SU-DHL-6 (cell line): ENCODE measurements around the gene OR51M1.

Experiments used
- H2AFZ ChIP-seq: fragments of 200-600 bp; sonication (generic); 2 replicates; pipeline ENCODE4 v1.6.1; 2014; ENCODE audit warnings: low read depth, mild to moderate bottlenecking, moderate library complexity, mixed read lengths, antibody characterized with exemption, low read length; ENCODE audit not compliant: severe bottlenecking
- H3F3A ChIP-seq: fragments of 200-600 bp; shearing (Covaris generic); 2 replicates; pipeline ENCODE4 v1.6.0; 2016; ENCODE audit warnings: antibody characterized with exemption, mild to moderate bottlenecking; ENCODE audit not compliant: insufficient read depth
- H3K27ac ChIP-seq: fragments of 200-600 bp; sonication (generic); 2 replicates; pipeline ENCODE4 v1.5.1; 2016; ENCODE audit warnings: low read depth, mild to moderate bottlenecking, low read length, moderate library complexity, mixed read lengths
- H3K27me3 ChIP-seq: fragments of 200-600 bp; sonication (generic), shearing (Covaris generic); 2 replicates; pipeline ENCODE4 v1.6.0; 2014; ENCODE audit warnings: mild to moderate bottlenecking, low read length
- H3K36me3 ChIP-seq: fragments of 200-600 bp; sonication (generic); 2 replicates; pipeline ENCODE4 v1.6.1; 2014; ENCODE audit warnings: mild to moderate bottlenecking, low read length, mixed read lengths
- H3K4me2 ChIP-seq: fragments of 300-600, 200-600 bp; shearing (Covaris generic), sonication (generic); 2 replicates; pipeline ENCODE4 v1.6.0; 2014; ENCODE audit warnings: low read length, low read depth, mild to moderate bottlenecking; ENCODE audit not compliant: poor library complexity, severe bottlenecking
- H3K4me3 ChIP-seq: fragments of 200-600 bp; sonication (generic); 2 replicates; pipeline ENCODE4 v1.5.1; 2014; ENCODE audit warnings: antibody characterized with exemption, low read length, mild to moderate bottlenecking, mixed read lengths; ENCODE audit not compliant: insufficient read depth, poor library complexity, severe bottlenecking
- H3K79me2 ChIP-seq: fragments of 200-600 bp; sonication (generic); 2 replicates; pipeline ENCODE4 v1.6.1; 2014; ENCODE audit warnings: mild to moderate bottlenecking, low read length, moderate library complexity; ENCODE audit not compliant: insufficient read depth
- H3K9ac ChIP-seq: fragments of 200-600 bp; sonication (generic); 2 replicates; pipeline ENCODE4 v1.7.0; 2014; ENCODE audit warnings: mild to moderate bottlenecking, low read length
- H3K9me2 ChIP-seq: fragments of 200-600 bp; sonication (generic); replicated peaks from 2 replicates; pipeline ENCODE4 v1.6.1; 2014; ENCODE audit warnings: low read length; ENCODE audit not compliant: insufficient read depth
- H3K9me3 ChIP-seq: fragments of 200-600 bp; sonication (generic); 2 replicates; pipeline ENCODE4 v1.6.1; 2014; ENCODE audit warnings: low read length, mixed read lengths; ENCODE audit not compliant: insufficient read depth
- H4K20me1 ChIP-seq: fragments of 200-600 bp; sonication (generic); 2 replicates; pipeline ENCODE4 v1.6.1; 2014; ENCODE audit warnings: low read depth, mild to moderate bottlenecking, antibody characterized with exemption, low read length, moderate library complexity, mixed read lengths
- EZH2phosphoT487 ChIP-seq: fragments of 200-600 bp; sonication (generic), shearing (Covaris generic); conservative IDR thresholded peaks from 2 replicates; pipeline ENCODE4 v1.6.1; 2018; ENCODE audit warnings: mild to moderate bottlenecking, antibody characterized with exemption, low read length, moderate library complexity, mixed read lengths
- TF ChIP-seq, protein P1 (sequence below): fragments of 200-600 bp; sonication (generic); IDR thresholded peaks from one replicate; pipeline ENCODE4 v1.5.1; 2017; ENCODE audit warnings: antibody characterized with exemption, mild to moderate bottlenecking, low read length, moderate library complexity; ENCODE audit not compliant: insufficient read depth, poor library complexity, severe bottlenecking

The OR51M1 gene

DNA sequence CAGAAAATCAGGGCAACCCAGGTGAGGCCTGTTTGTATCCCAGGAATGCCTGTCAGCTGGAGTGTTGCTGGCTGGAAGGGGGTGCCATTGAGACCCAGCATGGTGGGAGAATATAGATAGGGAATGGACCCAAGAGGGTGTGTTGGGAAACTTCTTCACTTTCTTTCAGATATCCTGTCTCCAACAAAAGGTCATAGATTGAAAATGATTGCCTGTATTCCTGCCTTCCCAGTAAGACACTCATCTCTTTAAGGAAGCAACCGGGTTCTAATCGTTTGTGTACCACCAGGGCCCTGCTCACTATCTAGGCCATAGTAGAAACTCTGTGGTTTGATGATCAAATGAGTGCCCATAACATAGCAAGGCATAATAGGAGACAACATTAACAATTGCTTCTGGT, 57.8 kb downstream of the OR51M1 start, which contains the start of gene OR51I1:
TSS of gene OR51I1 (minus strand) at position 101 of the 400 bp plus-strand sequence. CDS start at position 101, 0 bp downstream.
- Histone ChIP-seq H3K27me3 (no peaks in the 10 kb centered on the region), H3K79me2 (no peaks in the 10 kb centered on the region), H3F3A (no peaks in the 10 kb centered on the region)

More for the DNA sequence above, 57.8 kb downstream of the OR51M1 start, which contains the start of gene OR51I1:
- no peaks in the 10 kb centered on the region for H3K36me3 ChIP-seq
- H3K27ac ChIP-seq, result no peak within 1 kb of the TSS
- no peak within 1 kb of the TSS for H3K4me3 ChIP-seq
- H3K9me2 ChIP-seq, result no peaks in the 10 kb centered on the region
- TF ChIP-seq, protein P1, sequence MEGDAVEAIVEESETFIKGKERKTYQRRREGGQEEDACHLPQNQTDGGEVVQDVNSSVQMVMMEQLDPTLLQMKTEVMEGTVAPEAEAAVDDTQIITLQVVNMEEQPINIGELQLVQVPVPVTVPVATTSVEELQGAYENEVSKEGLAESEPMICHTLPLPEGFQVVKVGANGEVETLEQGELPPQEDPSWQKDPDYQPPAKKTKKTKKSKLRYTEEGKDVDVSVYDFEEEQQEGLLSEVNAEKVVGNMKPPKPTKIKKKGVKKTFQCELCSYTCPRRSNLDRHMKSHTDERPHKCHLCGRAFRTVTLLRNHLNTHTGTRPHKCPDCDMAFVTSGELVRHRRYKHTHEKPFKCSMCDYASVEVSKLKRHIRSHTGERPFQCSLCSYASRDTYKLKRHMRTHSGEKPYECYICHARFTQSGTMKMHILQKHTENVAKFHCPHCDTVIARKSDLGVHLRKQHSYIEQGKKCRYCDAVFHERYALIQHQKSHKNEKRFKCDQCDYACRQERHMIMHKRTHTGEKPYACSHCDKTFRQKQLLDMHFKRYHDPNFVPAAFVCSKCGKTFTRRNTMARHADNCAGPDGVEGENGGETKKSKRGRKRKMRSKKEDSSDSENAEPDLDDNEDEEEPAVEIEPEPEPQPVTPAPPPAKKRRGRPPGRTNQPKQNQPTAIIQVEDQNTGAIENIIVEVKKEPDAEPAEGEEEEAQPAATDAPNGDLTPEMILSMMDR, result no peak
- no peak for TF ChIP-seq EZH2phosphoT487
- no peak within 1 kb of the TSS for H3K4me2 ChIP-seq
- H3K9me3 ChIP-seq, result no peaks in the 10 kb centered on the region
- no peaks in the 10 kb centered on the region for H4K20me1 ChIP-seq
- H3K9ac ChIP-seq, result no peak within 1 kb of the TSS
- H2AFZ ChIP-seq, result no peak within 1 kb of the TSS
